GM23248 (cell line): ENCODE data around the gene LCN12.

ENCODE experiments used
- EZH2 ChIP-seq: fragments of 200-600 bp; sonication (generic); IDR thresholded peaks from 2 replicates; pipeline ENCODE4 v1.6.1; 2018; ENCODE audit warnings: antibody characterized with exemption, mild to moderate bottlenecking; ENCODE audit not compliant: insufficient read depth, poor library complexity, severe bottlenecking
- EZH2phosphoT487 ChIP-seq: fragments of 200-600 bp; sonication (generic); IDR thresholded peaks from 2 replicates; pipeline ENCODE4 v1.6.1; 2018; ENCODE audit warnings: antibody characterized with exemption, moderate library complexity, mild to moderate bottlenecking, low read depth; ENCODE audit not compliant: insufficient read depth

DNA sequence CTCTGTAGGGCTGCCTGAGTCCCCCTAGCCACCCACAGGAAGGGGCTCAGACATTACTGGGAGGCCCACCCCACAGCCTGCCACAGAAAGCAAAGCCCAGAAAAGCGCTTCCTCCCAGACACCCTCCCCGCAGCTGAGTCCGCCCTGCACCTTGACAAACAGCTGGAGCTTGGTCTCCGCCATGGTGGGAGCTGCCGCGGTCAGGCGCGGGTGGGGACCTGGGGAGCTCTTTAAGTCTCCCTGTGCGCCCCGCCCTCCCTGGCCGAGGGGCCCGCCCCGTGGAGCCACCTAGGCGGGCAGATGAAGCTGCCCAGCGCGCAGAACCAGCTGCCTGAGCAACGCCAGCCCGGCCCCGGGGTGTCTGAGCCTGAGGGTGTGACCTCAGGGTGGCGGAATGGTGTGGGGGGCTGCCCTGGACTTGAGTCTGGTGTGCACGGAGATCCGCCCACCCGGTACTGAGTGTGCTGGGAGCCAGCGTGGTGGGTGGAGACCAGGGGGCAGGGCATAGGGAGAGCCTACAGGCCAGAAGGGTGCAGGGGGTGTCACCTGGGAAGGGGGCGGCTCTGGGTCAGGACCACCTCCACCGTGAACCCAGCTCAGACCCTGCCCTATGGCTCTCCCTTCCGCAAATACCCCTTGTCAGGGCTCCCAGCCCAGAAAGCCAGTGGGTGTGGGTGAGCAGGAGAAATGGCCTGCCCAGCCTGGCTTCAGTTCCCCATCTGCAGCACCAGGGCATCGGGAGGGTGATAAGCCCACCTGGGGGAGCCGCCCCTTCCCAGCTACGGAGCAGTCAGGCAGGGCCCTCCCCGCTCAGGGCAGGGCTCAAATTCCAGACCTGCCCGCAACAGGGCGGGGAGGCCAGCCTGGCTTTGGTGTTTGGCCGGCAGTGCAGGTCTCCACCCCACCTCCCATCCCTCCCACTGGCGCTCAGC, 44.6 kb downstream of the LCN12 start, which contains the start of gene CLIC3:
- TF ChIP-seq EZH2phosphoT487 (no peak), EZH2 (no peak)
